ENCODE data around the gene CIRBP. TPM values are rescaled to one million over a fixed set of nuclear protein-coding genes. Genes with fewer than 3 reads are reported as not detected.

CIRBP gene
- total and polyA plus RNA-seq, 2 of the 13 experiments (the other 11 are each of a cell fraction or from before 2014, with no cell fraction given), result 133 to 140 TPM

GRCh38 chr19:1269478-1270212, 513 bp downstream of the CIRBP start (continued):
- TF ChIP-seq PHF20 (CRISPR knock-in tag; IDR thresholded peaks at IDR 0.05) (peak; percentile 53; the same call in 1 of the 2 replicates), ARHGAP35 (CRISPR knock-in tag; IDR thresholded peaks at IDR 0.05; ENCODE audit: borderline replicate concordance) (no peak), IKZF1 (IDR thresholded peaks at IDR 0.05) (no peak), TARDBP (CRISPR knock-in tag; IDR thresholded peaks at IDR 0.05) (no peak), CEBPZ (IDR thresholded peaks at IDR 0.05; ENCODE audit: low read length) (no peak), ZNF281 (CRISPR knock-in tag; IDR thresholded peaks at IDR 0.05; ENCODE audit: borderline replicate concordance) (no peak), FOSL1 (CRISPR knock-in tag; IDR thresholded peaks at IDR 0.05; ENCODE audit: borderline replicate concordance) (no peak), ZNF329 (CRISPR knock-in tag; IDR thresholded peaks at IDR 0.05; ENCODE audit: low read depth) (no peak; the same call in 1 of the 2 replicates), ISX (CRISPR knock-in tag; conservative IDR thresholded peaks at IDR 0.05) (no peak), ZNF20 (CRISPR knock-in tag; IDR thresholded peaks at IDR 0.05) (no peak), NKX3-1 (CRISPR knock-in tag; IDR thresholded peaks at IDR 0.05) (no peak), ZNF710 (CRISPR knock-in tag; IDR thresholded peaks at IDR 0.05; ENCODE audit: borderline replicate concordance) (no peak), POGZ (CRISPR knock-in tag; IDR thresholded peaks at IDR 0.05) (no peak), POLR2AphosphoS2 (IDR thresholded peaks at IDR 0.05; ENCODE audit: low read depth, low read length) (peak; percentile 68), RNF219 (CRISPR knock-in tag; IDR thresholded peaks at IDR 0.05) (no peak), HNRNPLL (IDR thresholded peaks at IDR 0.05; ENCODE audit: low read depth, low read length, poor library complexity, severe bottlenecking) (peak; percentile 31), KDM5B (CRISPR knock-in tag; IDR thresholded peaks at IDR 0.05; ENCODE audit: borderline replicate concordance) (no peak), ATF7 (IDR thresholded peaks at IDR 0.05) (no peak), ATF7 (CRISPR knock-in tag; IDR thresholded peaks at IDR 0.05) (peak; percentile 3; the same call in 1 of the 2 replicates)

Data from HepG2 (cell line).